ENCODE results near the gene POLR3H.
A peak's percentile ranks its signal among the peaks of the same experiment; 100 is the strongest.
"Not testable (repeated sequence)": the region's sequence is repeated elsewhere in the genome, so short reads cannot be mapped to it uniquely, and the experiment has no call there.

The POLR3H gene

GRCh38 chr22:41543854-41544670, at the start of gene POLR3H:
POLR3H (minus strand) TSS chr22:41544470; CDS start chr22:41544101, 369 bp downstream.
- Histone ChIP-seq H3K9ac (ENCODE audit: low read depth, low read length) (peak within 1 kb of the TSS; percentile 91), H3K4me1 (ENCODE audit: insufficient read depth, low read length) (peaks cover 6% of the 10 kb centered on the region; the same call in 1 of the 2 replicates), H3K9me3 (ENCODE audit: control insufficient read depth, insufficient read depth, low read length) (no peaks in the 10 kb centered on the region), H3K36me3 (ENCODE audit: insufficient read depth, low read length) (no peaks in the 10 kb centered on the region)

- not testable (repeated sequence) for H3K4me1 ChIP-seq (ENCODE audit: insufficient read depth, low read length); H3K9ac ChIP-seq (ENCODE audit: low read depth, low read length); H3K9me3 ChIP-seq (ENCODE audit: control insufficient read depth, insufficient read depth, low read length); H3K36me3 ChIP-seq (ENCODE audit: insufficient read depth, low read length)
Observed at GRCh38 chr22:41593336-41593960, 49.2 kb upstream of the POLR3H start.

- Histone ChIP-seq H3K9ac (ENCODE audit: low read depth, low read length) (peak within 1 kb of the TSS; percentile 84), H3K36me3 (ENCODE audit: insufficient read depth, low read length) (no peaks in the 10 kb centered on the region), H3K9me3 (ENCODE audit: control insufficient read depth, insufficient read depth, low read length) (no peaks in the 10 kb centered on the region; the same call in 1 of the 2 replicates)
Observed at GRCh38 chr22:41589391-41590241, 45.3 kb upstream of the POLR3H start, which contains the start of gene PMM1. PMM1 (minus strand) TSS chr22:41589840; CDS start chr22:41589805, 35 bp downstream.

GRCh38 chr22:41587347-41587723, 43.1 kb upstream of the POLR3H start:
- H3K4me1 ChIP-seq (ENCODE audit: insufficient read depth, low read length), result peaks cover 5% of the 10 kb centered on the region; the same call in 1 of the 2 replicates
- H3K36me3 ChIP-seq (ENCODE audit: insufficient read depth, low read length), result no peaks in the 10 kb centered on the region
- no peaks in the 10 kb centered on the region for H3K9me3 ChIP-seq (ENCODE audit: control insufficient read depth, insufficient read depth, low read length)
- H3K9ac ChIP-seq (ENCODE audit: low read depth, low read length), result no peak overlapping the region

More at GRCh38 chr22:41589391-41590241, 45.3 kb upstream of the POLR3H start, which contains the start of gene PMM1:
- H3K4me1 ChIP-seq (ENCODE audit: insufficient read depth, low read length), result peaks cover 5% of the 10 kb centered on the region; the same call in 1 of the 2 replicates

GRCh38 chr22:41585898-41586297, 41.6 kb upstream of the POLR3H start:
- Histone ChIP-seq H3K9ac (ENCODE audit: low read depth, low read length) (no peak overlapping the region), H3K9me3 (ENCODE audit: control insufficient read depth, insufficient read depth, low read length) (no peaks in the 10 kb centered on the region), H3K4me1 (ENCODE audit: insufficient read depth, low read length) (peaks cover 5% of the 10 kb centered on the region; the same call in 1 of the 2 replicates), H3K36me3 (ENCODE audit: insufficient read depth, low read length) (no peaks in the 10 kb centered on the region)

- Histone ChIP-seq H3K9ac (ENCODE audit: low read depth, low read length) (no peak overlapping the region), H3K36me3 (ENCODE audit: insufficient read depth, low read length) (no peaks in the 10 kb centered on the region), H3K4me1 (ENCODE audit: insufficient read depth, low read length) (peaks cover 5% of the 10 kb centered on the region; the same call in 1 of the 2 replicates), H3K9me3 (ENCODE audit: control insufficient read depth, insufficient read depth, low read length) (no peaks in the 10 kb centered on the region)
Observed at GRCh38 chr22:41584881-41585280, 40.6 kb upstream of the POLR3H start.

- H3K9ac ChIP-seq (ENCODE audit: low read depth, low read length), result no peak overlapping the region
- H3K36me3 ChIP-seq (ENCODE audit: insufficient read depth, low read length), result no peaks in the 10 kb centered on the region
- no peaks in the 10 kb centered on the region for H3K4me1 ChIP-seq (ENCODE audit: insufficient read depth, low read length)
- no peaks in the 10 kb centered on the region for H3K9me3 ChIP-seq (ENCODE audit: control insufficient read depth, insufficient read depth, low read length)
Observed at GRCh38 chr22:41582694-41583093, 38.4 kb upstream of the POLR3H start.

GRCh38 chr22:41579997-41580355, 35.7 kb upstream of the POLR3H start:
- H3K4me1 ChIP-seq (ENCODE audit: insufficient read depth, low read length), result no peaks in the 10 kb centered on the region
- no peaks in the 10 kb centered on the region for H3K9me3 ChIP-seq (ENCODE audit: control insufficient read depth, insufficient read depth, low read length)
- H3K9ac ChIP-seq (ENCODE audit: low read depth, low read length), result no peak overlapping the region
- no peaks in the 10 kb centered on the region for H3K36me3 ChIP-seq (ENCODE audit: insufficient read depth, low read length)

GRCh38 chr22:41579297-41579996, 35.2 kb upstream of the POLR3H start:
- Histone ChIP-seq H3K9ac (ENCODE audit: low read depth, low read length) (no peak overlapping the region), H3K36me3 (ENCODE audit: insufficient read depth, low read length) (no peaks in the 10 kb centered on the region), H3K9me3 (ENCODE audit: control insufficient read depth, insufficient read depth, low read length) (no peaks in the 10 kb centered on the region), H3K4me1 (ENCODE audit: insufficient read depth, low read length) (no peaks in the 10 kb centered on the region)

- H3K36me3 ChIP-seq (ENCODE audit: insufficient read depth, low read length), result no peaks in the 10 kb centered on the region
- H3K9me3 ChIP-seq (ENCODE audit: control insufficient read depth, insufficient read depth, low read length), result no peaks in the 10 kb centered on the region
- no peak overlapping the region for H3K9ac ChIP-seq (ENCODE audit: low read depth, low read length)
- no peaks in the 10 kb centered on the region for H3K4me1 ChIP-seq (ENCODE audit: insufficient read depth, low read length)
Observed at GRCh38 chr22:41578818-41579217, 34.5 kb upstream of the POLR3H start.

- Histone ChIP-seq H3K36me3 (ENCODE audit: insufficient read depth, low read length) (no peaks in the 10 kb centered on the region), H3K9ac (ENCODE audit: low read depth, low read length) (no peak overlapping the region), H3K4me1 (ENCODE audit: insufficient read depth, low read length) (no peaks in the 10 kb centered on the region), H3K9me3 (ENCODE audit: control insufficient read depth, insufficient read depth, low read length) (no peaks in the 10 kb centered on the region)
Observed at GRCh38 chr22:41578114-41578513, 33.8 kb upstream of the POLR3H start.

- H3K9me3 ChIP-seq (ENCODE audit: control insufficient read depth, insufficient read depth, low read length), result no peaks in the 10 kb centered on the region
- H3K9ac ChIP-seq (ENCODE audit: low read depth, low read length), result no peak overlapping the region
- no peaks in the 10 kb centered on the region for H3K4me1 ChIP-seq (ENCODE audit: insufficient read depth, low read length)
- no peaks in the 10 kb centered on the region for H3K36me3 ChIP-seq (ENCODE audit: insufficient read depth, low read length)
Observed at GRCh38 chr22:41576877-41577276, 32.6 kb upstream of the POLR3H start.

- Histone ChIP-seq H3K9me3 (ENCODE audit: control insufficient read depth, insufficient read depth, low read length) (no peaks in the 10 kb centered on the region), H3K9ac (ENCODE audit: low read depth, low read length) (no peak overlapping the region), H3K36me3 (ENCODE audit: insufficient read depth, low read length) (no peaks in the 10 kb centered on the region), H3K4me1 (ENCODE audit: insufficient read depth, low read length) (no peaks in the 10 kb centered on the region)
Observed at GRCh38 chr22:41575533-41575932, 31.3 kb upstream of the POLR3H start.

Data from ES-I3 (cell line).